ENCODE results near the gene ZFHX2.

GRCh38 chr14:23569443-23570151 is 18.0 kb upstream of the ZFHX2 start:
- TF ChIP-seq CTCF (IDR thresholded peaks at IDR 0.05): no peak
- no peak for TF ChIP-seq POLR2A (IDR thresholded peaks at IDR 0.05)
